HepG2 (cell line): ENCODE data around the gene GSDME. TPM values are rescaled to one million over a fixed set of nuclear protein-coding genes. Genes with fewer than 3 reads are reported as not detected.

Experiments used
- ARID2 ChIP-seq: sonication (generic); formaldehyde crosslinking; IDR thresholded peaks from 2 replicates; pipeline ENCODE4 v1.8.1; 2022; ENCODE audit warnings: mild to moderate bottlenecking, missing genetic modification reagents, borderline replicate concordance
- BHLHE40 ChIP-seq: IDR thresholded peaks from 2 replicates; pipeline ENCODE4 v1.6.1; 2011; ENCODE audit warnings: low read length, improper control_type of control experiment
- BORCS8-MEF2B ChIP-seq: sonication (generic); formaldehyde crosslinking; IDR thresholded peaks from 2 replicates; pipeline ENCODE4 v1.8.0; 2022; ENCODE audit warnings: mild to moderate bottlenecking, missing genetic modification reagents
- CAMTA2 ChIP-seq: sonication (generic); formaldehyde crosslinking; IDR thresholded peaks from 2 replicates; pipeline ENCODE4 v1.4.0; 2020; ENCODE audit warnings: mild to moderate bottlenecking, missing genetic modification reagents, borderline replicate concordance
- JUN ChIP-seq: sonication (generic); formaldehyde crosslinking; IDR thresholded peaks from 2 replicates; pipeline ENCODE4 v1.4.0; 2020; ENCODE audit warnings: mild to moderate bottlenecking, missing genetic modification reagents
- KLF16 ChIP-seq, 2 experiments: sonication (generic) in 1 of 2; formaldehyde crosslinking in 1 of 2; IDR thresholded peaks; 2 replicates each; pipeline versions ENCODE4 v1.6.1 to v1.8.0; 2016 to 2023; ENCODE audit warnings: missing genetic modification reagents in 2 of 2, missing compliant biosample characterization in 1 of 2
- MAFK ChIP-seq, 2 experiments: IDR thresholded peaks in 1 of 2; conservative IDR thresholded peaks in 1 of 2; 2 replicates each; pipeline ENCODE4 v1.6.1; 2011; ENCODE audit warnings: improper control_type of control experiment in 2 of 2, low read length in 2 of 2
- MEIS2 ChIP-seq: sonication (generic); formaldehyde crosslinking; IDR thresholded peaks from 2 replicates; pipeline ENCODE4 v1.9.0; 2021; ENCODE audit warnings: mild to moderate bottlenecking, missing genetic modification reagents
- PHF5A ChIP-seq: IDR thresholded peaks from one replicate; pipeline ENCODE4 v1.6.1; 2018; ENCODE audit warnings: low read depth, missing genetic modification reagents; ENCODE audit not compliant: unreplicated experiment
- RNF2 ChIP-seq: fragments of 450-650 bp; conservative IDR thresholded peaks from 2 replicates; pipeline ENCODE4 v1.6.1; 2016; ENCODE audit warnings: low read depth
- XRCC5 ChIP-seq: fragments of 200-400 bp; formaldehyde crosslinking; optimal IDR thresholded peaks from 2 replicates; pipeline ENCODE3; 2017; ENCODE audit warnings: mild to moderate bottlenecking, low read length
- ZMAT3 ChIP-seq: sonication (generic); formaldehyde crosslinking; conservative IDR thresholded peaks from 2 replicates; pipeline ENCODE4 v1.7.0; 2021; ENCODE audit warnings: missing genetic modification reagents
- ZNF18 ChIP-seq: sonication (generic); formaldehyde crosslinking; IDR thresholded peaks from 2 replicates; pipeline ENCODE4 v1.8.0; 2022; ENCODE audit warnings: mild to moderate bottlenecking, missing genetic modification reagents; ENCODE audit not compliant: insufficient replicate concordance
- ZNF629 ChIP-seq: sonication (generic); formaldehyde crosslinking; conservative IDR thresholded peaks from 2 replicates; pipeline ENCODE4 v1.5.0; 2020; ENCODE audit warnings: missing genetic modification reagents
- ZNF766 ChIP-seq: sonication (generic); formaldehyde crosslinking; IDR thresholded peaks from 2 replicates; pipeline ENCODE4 v1.5.0; 2020; ENCODE audit warnings: missing genetic modification reagents, borderline replicate concordance
- ZNF781 ChIP-seq: sonication (generic); formaldehyde crosslinking; IDR thresholded peaks from 2 replicates; pipeline ENCODE4 v1.5.1; 2020; ENCODE audit warnings: borderline replicate concordance, mild to moderate bottlenecking, missing genetic modification reagents; ENCODE audit errors: not compliant biosample characterization
- ZNF879 ChIP-seq: sonication (generic); formaldehyde crosslinking; IDR thresholded peaks from 2 replicates; pipeline ENCODE4 v1.8.1; 2023; ENCODE audit warnings: missing genetic modification reagents
- polyA plus RNA-seq, 8 experiments: library from polyadenylated mRNA; depleted of rRNA in 3 of 8; stranded (reverse) in 7 of 8; unstranded in 1 of 8; fragments of >200 nt; fragmentation: Illumina TruSeq in 4 of 8; extraction: Trizol in 4 of 8; gene quantifications; 2 replicates each; pipeline versions ENCODE4 v1.2.1 to v1.2.3, GENCODE V29; 2011 to 2016; ENCODE audit warnings: low read depth in 4 of 8, missing spikeins in 1 of 8, mixed read lengths in 1 of 8; ENCODE audit not compliant: insufficient read depth in 1 of 8
- total RNA-seq, 5 experiments: library from RNA; depleted of rRNA; stranded (reverse); fragments of >200 nt; fragmentation: Illumina TruSeq; extraction: Trizol; gene quantifications; 2 replicates each; pipeline ENCODE4 v1.2.3, GENCODE V29; 2016; ENCODE audit warnings: low read depth in 1 of 5
- TF ChIP-seq, protein P1 (sequence below): sonication (generic); formaldehyde crosslinking; IDR thresholded peaks from 2 replicates; pipeline ENCODE4 v1.4.0; 2020; ENCODE audit warnings: missing genetic modification reagents
- TF ChIP-seq, protein P2 (sequence below): sonication (generic); formaldehyde crosslinking; IDR thresholded peaks from 2 replicates; pipeline ENCODE4 v1.5.0; 2020; ENCODE audit warnings: missing genetic modification reagents, mild to moderate bottlenecking, borderline replicate concordance
- TF ChIP-seq, protein P3 (sequence below): IDR thresholded peaks from 2 replicates; pipeline ENCODE4 v1.6.1; 2016; ENCODE audit warnings: low read depth
- TF ChIP-seq, protein P4 (sequence below): sonication (generic); formaldehyde crosslinking; IDR thresholded peaks from 2 replicates; pipeline ENCODE4 v1.8.1; 2023; ENCODE audit warnings: mild to moderate bottlenecking, missing genetic modification reagents

The GSDME gene
- total and polyA plus RNA-seq, 2 of the 13 experiments (the other 11 are each of a cell fraction or from before 2014, with no cell fraction given): 19.2 to 28.2 TPM

DNA sequence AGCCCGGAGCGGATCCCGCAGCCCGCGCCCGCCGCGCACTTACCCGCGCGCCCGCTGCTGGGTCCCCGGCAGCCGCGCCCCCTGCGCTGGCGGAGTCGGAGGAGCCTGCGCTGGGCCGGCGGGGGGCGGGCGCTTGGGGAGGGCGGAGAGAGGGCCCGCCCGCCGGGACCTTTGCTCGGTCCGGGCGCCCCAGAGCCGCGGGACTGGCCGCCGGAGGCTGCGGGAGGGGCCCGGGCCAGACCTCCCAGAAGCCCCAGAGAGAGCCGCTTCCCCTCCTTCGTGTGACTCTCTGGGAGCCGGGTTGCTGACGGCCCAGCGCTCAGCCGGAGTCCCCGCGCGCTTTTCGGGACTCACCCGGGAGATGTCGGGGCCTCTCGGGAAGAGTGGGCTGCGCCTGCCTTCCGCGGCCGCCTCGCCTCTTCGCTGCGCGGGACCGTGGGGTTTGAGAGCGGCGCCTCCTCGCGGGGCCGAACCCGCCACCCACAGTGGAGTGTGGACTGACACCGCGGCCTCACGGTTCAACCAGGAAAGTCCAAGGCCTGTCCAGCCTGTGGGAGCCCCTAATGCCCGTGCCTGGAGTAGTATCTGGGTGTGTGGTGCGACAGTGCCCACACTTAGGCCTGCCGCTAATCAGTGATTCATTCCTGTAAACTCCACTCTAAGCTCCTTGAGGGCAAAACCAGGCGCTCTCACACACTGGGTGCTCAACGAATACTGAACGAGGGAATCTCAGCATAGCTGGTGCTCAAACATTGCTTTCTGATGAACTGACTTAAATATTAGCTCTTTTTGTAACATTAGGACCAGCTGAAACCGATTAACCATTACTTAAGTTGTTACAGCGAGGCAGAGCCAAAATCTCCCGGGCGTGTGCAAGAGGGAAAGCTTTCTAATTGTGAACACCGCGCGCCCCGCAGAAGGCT is at the start of gene GSDME (continued):
- TF ChIP-seq KLF16 (CRISPR knock-in tag; IDR thresholded peaks at IDR 0.05): 0 out of 4 replicates have a peak, but pooled peaks have one; percentile 10 to 35
- no peak for TF ChIP-seq ZNF18
- TF ChIP-seq BHLHE40: no peak
- TF ChIP-seq ZMAT3: no peak
- no peak for TF ChIP-seq MEIS2 (CRISPR knock-in tag)
- TF ChIP-seq MAFK (conservative IDR thresholded peaks at IDR 0.05 in 1 of 2, IDR thresholded peaks at IDR 0.05 in 1 of 2; ENCODE audit: low read length in 2 of 2): no peak
- TF ChIP-seq, protein P1, sequence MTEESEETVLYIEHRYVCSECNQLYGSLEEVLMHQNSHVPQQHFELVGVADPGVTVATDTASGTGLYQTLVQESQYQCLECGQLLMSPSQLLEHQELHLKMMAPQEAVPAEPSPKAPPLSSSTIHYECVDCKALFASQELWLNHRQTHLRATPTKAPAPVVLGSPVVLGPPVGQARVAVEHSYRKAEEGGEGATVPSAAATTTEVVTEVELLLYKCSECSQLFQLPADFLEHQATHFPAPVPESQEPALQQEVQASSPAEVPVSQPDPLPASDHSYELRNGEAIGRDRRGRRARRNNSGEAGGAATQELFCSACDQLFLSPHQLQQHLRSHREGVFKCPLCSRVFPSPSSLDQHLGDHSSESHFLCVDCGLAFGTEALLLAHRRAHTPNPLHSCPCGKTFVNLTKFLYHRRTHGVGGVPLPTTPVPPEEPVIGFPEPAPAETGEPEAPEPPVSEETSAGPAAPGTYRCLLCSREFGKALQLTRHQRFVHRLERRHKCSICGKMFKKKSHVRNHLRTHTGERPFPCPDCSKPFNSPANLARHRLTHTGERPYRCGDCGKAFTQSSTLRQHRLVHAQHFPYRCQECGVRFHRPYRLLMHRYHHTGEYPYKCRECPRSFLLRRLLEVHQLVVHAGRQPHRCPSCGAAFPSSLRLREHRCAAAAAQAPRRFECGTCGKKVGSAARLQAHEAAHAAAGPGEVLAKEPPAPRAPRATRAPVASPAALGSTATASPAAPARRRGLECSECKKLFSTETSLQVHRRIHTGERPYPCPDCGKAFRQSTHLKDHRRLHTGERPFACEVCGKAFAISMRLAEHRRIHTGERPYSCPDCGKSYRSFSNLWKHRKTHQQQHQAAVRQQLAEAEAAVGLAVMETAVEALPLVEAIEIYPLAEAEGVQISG (CRISPR knock-in tag): no peak; the same call in 1 of the 2 replicates
- no peak for TF ChIP-seq JUN (CRISPR knock-in tag)
- TF ChIP-seq ARID2 (CRISPR knock-in tag): no peak
- TF ChIP-seq, protein P2, sequence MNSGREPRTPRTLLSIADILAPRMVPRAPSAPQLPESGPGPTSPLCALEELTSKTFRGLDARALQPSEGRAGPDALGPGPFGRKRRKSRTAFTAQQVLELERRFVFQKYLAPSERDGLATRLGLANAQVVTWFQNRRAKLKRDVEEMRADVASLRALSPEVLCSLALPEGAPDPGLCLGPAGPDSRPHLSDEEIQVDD (CRISPR knock-in tag): no peak
- no peak for TF ChIP-seq ZNF879 (CRISPR knock-in tag)
- TF ChIP-seq PHF5A: no peak
- TF ChIP-seq, protein P3, sequence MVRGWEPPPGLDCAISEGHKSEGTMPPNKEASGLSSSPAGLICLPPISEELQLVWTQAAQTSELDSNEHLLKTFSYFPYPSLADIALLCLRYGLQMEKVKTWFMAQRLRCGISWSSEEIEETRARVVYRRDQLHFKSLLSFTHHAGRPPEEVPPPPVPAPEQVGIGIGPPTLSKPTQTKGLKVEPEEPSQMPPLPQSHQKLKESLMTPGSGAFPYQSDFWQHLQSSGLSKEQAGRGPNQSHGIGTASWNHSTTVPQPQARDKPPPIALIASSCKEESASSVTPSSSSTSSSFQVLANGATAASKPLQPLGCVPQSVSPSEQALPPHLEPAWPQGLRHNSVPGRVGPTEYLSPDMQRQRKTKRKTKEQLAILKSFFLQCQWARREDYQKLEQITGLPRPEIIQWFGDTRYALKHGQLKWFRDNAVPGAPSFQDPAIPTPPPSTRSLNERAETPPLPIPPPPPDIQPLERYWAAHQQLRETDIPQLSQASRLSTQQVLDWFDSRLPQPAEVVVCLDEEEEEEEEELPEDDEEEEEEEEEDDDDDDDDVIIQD (CRISPR knock-in tag): no peak
- no peak for TF ChIP-seq ZNF766 (CRISPR knock-in tag)
- TF ChIP-seq, protein P4, sequence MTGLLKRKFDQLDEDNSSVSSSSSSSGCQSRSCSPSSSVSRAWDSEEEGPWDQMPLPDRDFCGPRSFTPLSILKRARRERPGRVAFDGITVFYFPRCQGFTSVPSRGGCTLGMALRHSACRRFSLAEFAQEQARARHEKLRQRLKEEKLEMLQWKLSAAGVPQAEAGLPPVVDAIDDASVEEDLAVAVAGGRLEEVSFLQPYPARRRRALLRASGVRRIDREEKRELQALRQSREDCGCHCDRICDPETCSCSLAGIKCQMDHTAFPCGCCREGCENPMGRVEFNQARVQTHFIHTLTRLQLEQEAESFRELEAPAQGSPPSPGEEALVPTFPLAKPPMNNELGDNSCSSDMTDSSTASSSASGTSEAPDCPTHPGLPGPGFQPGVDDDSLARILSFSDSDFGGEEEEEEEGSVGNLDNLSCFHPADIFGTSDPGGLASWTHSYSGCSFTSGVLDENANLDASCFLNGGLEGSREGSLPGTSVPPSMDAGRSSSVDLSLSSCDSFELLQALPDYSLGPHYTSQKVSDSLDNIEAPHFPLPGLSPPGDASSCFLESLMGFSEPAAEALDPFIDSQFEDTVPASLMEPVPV (CRISPR knock-in tag): peak; percentile 39; the same call in 1 of the 2 replicates
- 0 out of 2 replicates have a peak, but pooled peaks have one; percentile 41 for TF ChIP-seq CAMTA2 (CRISPR knock-in tag)
- TF ChIP-seq RNF2: no peak
- no peak for TF ChIP-seq ZNF781 (CRISPR knock-in tag)
- TF ChIP-seq ZNF629 (CRISPR knock-in tag): no peak
- no peak; the same call in 1 of the 2 replicates for TF ChIP-seq BORCS8-MEF2B (CRISPR knock-in tag)
- TF ChIP-seq XRCC5: no peak
